Hepatocyte (in vitro differentiated cells): ENCODE data around the gene CDC42BPG. TPM values are rescaled to one million over a fixed set of nuclear protein-coding genes. Genes with fewer than 3 reads are reported as not detected.

Experiments
- DNase-seq: peaks from one replicate; pipeline ENCODE4 v3.0.0-alpha.2; 2016; ENCODE audit warnings: low spot score
- H2AFZ ChIP-seq: fragments of 200-600 bp; sonication (generic); 2 replicates; pipeline ENCODE4 v1.6.0; 2016; ENCODE audit warnings: antibody characterized with exemption, mild to moderate bottlenecking
- H3K27ac ChIP-seq: fragments of 200-600 bp; sonication (generic); 2 replicates; pipeline ENCODE4 v1.5.1; 2016; ENCODE audit warnings: mild to moderate bottlenecking
- H3K27me3 ChIP-seq: fragments of 200-600 bp; sonication (generic); 2 replicates; pipeline ENCODE4 v1.6.1; 2016
- H3K36me3 ChIP-seq: fragments of 200-600 bp; sonication (generic); replicated peaks from 2 replicates; pipeline ENCODE4 v1.5.1; 2016; ENCODE audit warnings: low read depth; ENCODE audit not compliant: insufficient read depth
- H3K4me1 ChIP-seq: fragments of 200-600 bp; sonication (generic); 2 replicates; pipeline ENCODE4 v1.5.1; 2016; ENCODE audit warnings: mild to moderate bottlenecking, moderate library complexity; ENCODE audit not compliant: insufficient read depth
- H3K4me2 ChIP-seq: fragments of 200-600 bp; sonication (generic); 2 replicates; pipeline ENCODE4 v1.6.0; 2016
- H3K4me3 ChIP-seq: fragments of 200-600 bp; sonication (generic); 2 replicates; pipeline ENCODE4 v1.5.1; 2016; ENCODE audit warnings: mild to moderate bottlenecking
- H3K79me2 ChIP-seq: fragments of 200-600 bp; sonication (generic); 2 replicates; pipeline ENCODE4 v1.6.0; 2017; ENCODE audit warnings: mild to moderate bottlenecking
- H3K9me2 ChIP-seq: fragments of 200-600 bp; sonication (generic); replicated peaks from 2 replicates; pipeline ENCODE4 v1.6.0; 2017; ENCODE audit warnings: mild to moderate bottlenecking; ENCODE audit not compliant: insufficient read depth
- H3K9me3 ChIP-seq: fragments of 200-600 bp; sonication (generic); 2 replicates; pipeline ENCODE4 v1.5.1; 2016; ENCODE audit warnings: low read depth, mild to moderate bottlenecking
- H4K20me1 ChIP-seq: fragments of 200-600 bp; sonication (generic); 2 replicates; pipeline ENCODE4 v1.6.0; 2016; ENCODE audit warnings: mild to moderate bottlenecking; ENCODE audit not compliant: insufficient read depth, poor library complexity, severe bottlenecking
- EZH2 ChIP-seq: fragments of 200-600 bp; sonication (generic); IDR thresholded peaks from 2 replicates; pipeline ENCODE4 v1.6.1; 2016; ENCODE audit warnings: antibody characterized with exemption, mild to moderate bottlenecking, borderline replicate concordance
- EZH2phosphoT487 ChIP-seq: fragments of 200-600 bp; sonication (generic); IDR thresholded peaks from one replicate; pipeline ENCODE4 v1.6.1; 2018; ENCODE audit warnings: antibody characterized with exemption, mild to moderate bottlenecking, low read depth, moderate library complexity; ENCODE audit not compliant: unreplicated experiment, severe bottlenecking
- WGBS: methylation state at CpG from one replicate; pipeline ENCODE4 v1.1.6; 2016; ENCODE audit warnings: low lambda C conversion rate; ENCODE audit errors: missing lambda C conversion rate; 5-methylcytosine and 5-hydroxymethylcytosine counted together
- polyA plus RNA-seq: library from polyadenylated mRNA; unstranded; fragments of >200 nt; fragmentation: Nextera tagmentation; extraction: Ambion mirVana; gene quantifications from 2 replicates; pipeline ENCODE4 v1.2.1, GENCODE V29; 2016
- total RNA-seq: library from RNA; depleted of rRNA; stranded (reverse); fragments of >200 nt; gene quantifications from 2 replicates; pipeline ENCODE4 v1.2.3, GENCODE V29; 2014
- TF ChIP-seq, protein P1 (sequence below): fragments of 200-600 bp; sonication (generic); IDR thresholded peaks from 2 replicates; pipeline ENCODE4 v1.5.1; 2016; ENCODE audit warnings: antibody characterized with exemption, mild to moderate bottlenecking; ENCODE audit not compliant: poor library complexity

Gene CDC42BPG
- total and polyA plus RNA-seq, 2 experiments from 2014 or later: 3.1 to 8.4 TPM

DNA sequence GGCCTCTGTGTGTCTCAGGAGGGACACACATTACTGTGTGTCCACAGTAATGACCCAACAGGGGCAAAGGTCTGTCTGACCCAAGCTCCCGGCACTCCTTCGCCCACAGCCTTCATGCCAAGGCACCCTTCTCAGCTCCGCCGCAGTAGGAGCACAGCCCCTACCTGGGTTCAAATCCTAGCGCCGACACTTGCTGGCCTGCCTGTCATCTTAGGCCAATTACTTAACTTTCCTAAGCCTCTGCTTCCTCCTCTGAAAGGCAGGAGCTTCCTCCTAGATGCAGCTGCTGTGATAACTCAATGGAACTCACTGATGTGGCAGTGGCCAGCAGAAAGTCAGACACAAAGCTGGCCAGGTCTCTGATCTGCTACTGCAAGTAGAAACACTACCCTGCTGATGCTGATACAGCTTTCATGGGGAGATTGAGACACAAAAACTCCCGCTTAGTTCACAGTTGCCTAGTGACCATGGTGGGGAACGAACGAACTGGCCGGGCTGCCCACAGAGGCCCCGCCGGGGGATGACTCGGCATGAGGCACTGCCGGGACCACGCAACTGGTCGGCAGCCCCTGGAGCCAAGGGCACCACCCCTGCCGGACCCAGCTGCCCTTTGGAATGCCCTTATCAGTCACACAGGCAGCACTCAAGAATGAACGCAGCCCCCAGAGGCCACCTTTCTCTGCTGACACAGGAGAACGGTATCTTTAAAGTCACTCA, 25.9 kb upstream of the CDC42BPG start:
- Histone ChIP-seq H2AFZ (no peak overlapping the region), H3K4me3 (no peak overlapping the region), H3K9me3 (no peaks in the 10 kb centered on the region), H3K27me3 (no peaks in the 10 kb centered on the region), H4K20me1 (peaks cover 14% of the 10 kb centered on the region), H3K27ac (peak overlapping the region; percentile 92), H3K36me3 (no peaks in the 10 kb centered on the region), H3K4me2 (peak overlapping the region; percentile 71), H3K4me1 (peaks cover 58% of the 10 kb centered on the region), H3K9me2 (no peaks in the 10 kb centered on the region), H3K79me2 (peaks cover 94% of the 10 kb centered on the region)
- TF ChIP-seq, protein P1, sequence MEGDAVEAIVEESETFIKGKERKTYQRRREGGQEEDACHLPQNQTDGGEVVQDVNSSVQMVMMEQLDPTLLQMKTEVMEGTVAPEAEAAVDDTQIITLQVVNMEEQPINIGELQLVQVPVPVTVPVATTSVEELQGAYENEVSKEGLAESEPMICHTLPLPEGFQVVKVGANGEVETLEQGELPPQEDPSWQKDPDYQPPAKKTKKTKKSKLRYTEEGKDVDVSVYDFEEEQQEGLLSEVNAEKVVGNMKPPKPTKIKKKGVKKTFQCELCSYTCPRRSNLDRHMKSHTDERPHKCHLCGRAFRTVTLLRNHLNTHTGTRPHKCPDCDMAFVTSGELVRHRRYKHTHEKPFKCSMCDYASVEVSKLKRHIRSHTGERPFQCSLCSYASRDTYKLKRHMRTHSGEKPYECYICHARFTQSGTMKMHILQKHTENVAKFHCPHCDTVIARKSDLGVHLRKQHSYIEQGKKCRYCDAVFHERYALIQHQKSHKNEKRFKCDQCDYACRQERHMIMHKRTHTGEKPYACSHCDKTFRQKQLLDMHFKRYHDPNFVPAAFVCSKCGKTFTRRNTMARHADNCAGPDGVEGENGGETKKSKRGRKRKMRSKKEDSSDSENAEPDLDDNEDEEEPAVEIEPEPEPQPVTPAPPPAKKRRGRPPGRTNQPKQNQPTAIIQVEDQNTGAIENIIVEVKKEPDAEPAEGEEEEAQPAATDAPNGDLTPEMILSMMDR: no peak
- no peak for TF ChIP-seq EZH2
- TF ChIP-seq EZH2phosphoT487: no peak
- peak; percentile 76 for DNase-seq
- 38% methylated on average over 19 of the region's 19 CpGs for WGBS

DNA sequence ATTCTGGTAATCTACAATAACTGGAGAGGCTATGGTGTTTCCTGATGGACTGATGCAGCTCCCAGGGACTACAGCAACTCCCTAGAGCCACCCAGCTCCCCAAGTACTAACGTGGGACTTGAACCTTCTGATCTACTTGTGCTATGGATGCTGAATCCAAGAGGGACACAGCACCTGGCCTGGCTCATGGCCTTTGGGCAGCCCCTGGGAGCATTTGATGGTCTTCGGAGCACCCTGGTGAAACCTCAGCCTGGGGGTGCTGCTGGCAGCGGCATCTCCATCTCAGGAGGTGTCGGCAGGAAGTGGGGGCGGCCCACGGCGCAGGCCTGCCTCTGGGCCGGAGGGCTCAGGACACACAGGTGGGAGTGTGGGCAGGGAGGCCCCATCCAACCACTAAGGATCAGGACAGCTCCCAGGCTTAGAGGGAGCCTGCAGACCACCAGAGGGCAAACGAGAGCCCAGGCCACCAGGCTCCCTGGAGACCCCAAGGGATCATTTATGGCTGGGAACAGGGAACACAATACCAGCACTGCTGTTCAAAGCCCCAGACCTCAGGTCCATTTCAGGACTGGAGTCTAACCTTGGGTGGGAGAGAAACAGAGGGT, 25.2 kb upstream of the CDC42BPG start:
- DNase-seq: no peak
- Histone ChIP-seq H3K79me2 (peaks cover 94% of the 10 kb centered on the region), H3K36me3 (no peaks in the 10 kb centered on the region), H3K9me2 (no peaks in the 10 kb centered on the region), H3K4me3 (no peak overlapping the region), H3K4me1 (peaks cover 61% of the 10 kb centered on the region), H3K4me2 (peak overlapping the region; percentile 71), H2AFZ (no peak overlapping the region), H4K20me1 (peaks cover 12% of the 10 kb centered on the region), H3K9me3 (no peaks in the 10 kb centered on the region), H3K27ac (peak overlapping the region; percentile 92), H3K27me3 (no peaks in the 10 kb centered on the region)
- TF ChIP-seq, protein P1: peak; percentile 29
- TF ChIP-seq EZH2 (no peak), EZH2phosphoT487 (no peak)
- 83% methylated on average over 9 of the region's 9 CpGs for WGBS

DNA sequence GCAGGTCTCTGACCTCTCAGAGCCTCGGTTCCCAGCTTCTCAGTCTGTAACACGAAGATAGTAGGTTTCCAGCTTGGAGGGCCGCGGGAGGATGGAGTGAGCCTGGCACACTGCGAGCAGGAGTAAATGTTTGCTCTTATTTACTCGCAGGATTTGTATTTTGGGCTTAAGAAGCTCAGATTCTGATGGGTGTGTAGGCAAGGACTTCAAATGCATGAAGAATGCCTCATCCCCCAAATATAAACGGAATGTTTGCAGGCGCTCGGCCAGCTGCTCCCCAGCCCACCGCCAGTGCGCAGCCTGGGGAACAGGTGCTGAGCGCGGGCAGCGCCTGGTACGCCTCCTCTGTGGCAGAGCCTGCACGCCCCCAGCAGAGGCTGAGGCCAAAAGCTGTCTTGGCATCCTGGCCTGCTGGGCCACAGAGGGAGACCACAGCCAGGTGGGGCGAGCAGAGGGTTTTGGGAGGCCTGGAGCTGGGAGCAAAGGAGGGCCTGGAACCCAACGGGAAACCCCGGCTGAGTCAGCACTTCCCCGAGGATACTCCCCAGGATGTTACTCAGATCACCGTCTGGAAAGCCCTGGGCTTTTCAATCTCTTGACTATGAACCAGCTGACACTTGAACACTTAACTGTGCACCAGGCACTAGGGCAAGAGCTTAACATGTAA, 24.6 kb upstream of the CDC42BPG start:
- Histone ChIP-seq H3K4me3 (no peak overlapping the region), H4K20me1 (peaks cover 12% of the 10 kb centered on the region), H3K4me1 (peaks cover 67% of the 10 kb centered on the region), H2AFZ (no peak overlapping the region), H3K9me2 (no peaks in the 10 kb centered on the region), H3K9me3 (no peaks in the 10 kb centered on the region), H3K79me2 (peaks cover 91% of the 10 kb centered on the region), H3K36me3 (no peaks in the 10 kb centered on the region), H3K4me2 (peak overlapping the region; percentile 71), H3K27me3 (no peaks in the 10 kb centered on the region), H3K27ac (peak overlapping the region; percentile 92)
- TF ChIP-seq EZH2: no peak
- no peak for TF ChIP-seq EZH2phosphoT487
- TF ChIP-seq, protein P1: no peak
- DNase-seq: no peak
- WGBS: 78% methylated on average over 21 of the region's 21 CpGs
